GM18873 (cell line): ENCODE data around the gene MARK2.
"Not testable (repeated sequence)": the region's sequence is repeated elsewhere in the genome, so short reads cannot be mapped to it uniquely, and the experiment has no call there.

Source experiments
- ATAC-seq: cut with Tn5 transposase; IDR thresholded peaks from one replicate; pipeline ENCODE4 v1.9.1; 2021; ENCODE audit warnings: mild to moderate bottlenecking, moderate library complexity, moderate number of reproducible peaks; ENCODE audit not compliant: unreplicated experiment, low FRiP score

Gene MARK2

GRCh38 chr11:63849691-63850090, 10.8 kb downstream of the MARK2 start:
- ATAC-seq, result no peak

DNA sequence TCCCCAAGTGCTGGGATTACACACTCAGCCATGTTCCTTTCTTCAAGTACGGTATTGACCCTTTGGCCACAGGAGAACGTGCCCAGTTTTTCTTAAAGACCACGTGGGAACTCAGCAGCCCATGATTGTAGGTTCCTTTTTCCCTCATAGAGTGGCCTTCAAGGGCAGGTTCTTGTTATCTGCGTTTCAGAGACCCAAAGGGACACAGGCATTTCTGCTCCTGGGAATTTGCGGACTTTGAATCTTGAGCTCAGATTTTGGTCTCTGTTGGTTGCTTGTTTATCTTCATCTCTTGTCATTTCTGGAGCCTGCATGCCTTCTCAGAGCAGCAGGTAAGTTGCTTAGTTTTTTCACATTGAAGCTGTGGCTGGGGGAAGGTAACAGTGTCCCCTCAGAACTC, 12.0 kb downstream of the MARK2 start:
- no peak for ATAC-seq

DNA sequence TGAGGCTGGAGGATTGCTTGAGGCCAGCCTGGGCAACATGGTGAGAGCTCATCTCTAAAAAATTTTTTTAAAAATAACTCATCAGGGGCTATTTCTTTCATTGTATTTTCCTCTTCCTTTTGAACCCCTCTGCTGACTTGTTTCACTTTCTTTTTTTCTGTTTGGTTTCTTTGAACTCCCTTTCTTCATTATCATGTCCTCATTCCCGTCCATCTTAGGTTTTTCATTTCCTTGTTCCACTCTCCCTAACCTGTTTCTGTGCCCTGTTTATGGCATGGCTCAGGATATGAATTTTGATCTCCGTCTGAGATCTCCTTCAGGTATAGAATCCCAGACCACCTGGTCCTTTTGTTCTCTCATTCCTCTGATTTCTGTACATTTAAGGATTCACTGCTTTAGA, 12.5 kb downstream of the MARK2 start:
- ATAC-seq, result no peak

GRCh38 chr11:63853476-63853875, 14.6 kb downstream of the MARK2 start:
- no peak for ATAC-seq

DNA sequence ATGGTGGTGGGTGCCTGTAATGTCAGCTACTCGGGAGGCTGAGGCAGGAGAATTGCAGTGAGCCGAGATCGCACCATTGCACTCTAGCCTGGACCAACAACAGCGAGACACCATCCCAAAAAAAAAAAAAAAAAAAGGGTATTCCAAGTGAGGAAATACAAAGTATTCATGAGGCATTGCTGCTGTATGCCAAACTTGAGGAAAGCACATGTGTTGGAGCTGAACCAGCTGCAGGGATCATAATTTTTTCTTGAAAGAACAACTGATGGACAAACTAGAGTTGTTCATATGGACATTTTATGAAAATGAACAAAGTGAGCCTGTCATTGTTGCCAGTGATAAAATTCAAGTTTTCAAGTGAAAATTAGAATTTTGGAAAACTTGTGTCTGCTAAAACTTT, 15.8 kb downstream of the MARK2 start:
- ATAC-seq, result no peak

DNA sequence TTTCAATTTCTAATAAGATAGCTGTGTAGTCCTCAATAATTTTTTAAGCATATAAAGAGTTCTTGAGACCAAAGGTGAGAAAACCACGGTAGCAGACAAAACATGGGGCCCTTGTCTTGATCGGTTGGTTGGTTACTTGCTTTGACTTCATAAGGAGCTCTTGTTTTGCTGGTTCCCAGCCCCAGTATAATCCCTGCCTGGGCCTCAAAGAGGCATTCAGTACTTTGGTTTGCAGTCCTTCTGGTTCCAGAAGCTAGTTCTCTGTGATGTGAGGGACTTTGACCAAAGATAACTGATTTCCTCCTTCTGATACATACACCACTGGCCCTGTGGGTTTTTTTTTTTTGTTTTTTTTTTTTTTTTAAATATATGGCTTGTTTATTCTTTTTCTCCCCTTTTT, 17.1 kb downstream of the MARK2 start:
- ATAC-seq, result no peak

DNA sequence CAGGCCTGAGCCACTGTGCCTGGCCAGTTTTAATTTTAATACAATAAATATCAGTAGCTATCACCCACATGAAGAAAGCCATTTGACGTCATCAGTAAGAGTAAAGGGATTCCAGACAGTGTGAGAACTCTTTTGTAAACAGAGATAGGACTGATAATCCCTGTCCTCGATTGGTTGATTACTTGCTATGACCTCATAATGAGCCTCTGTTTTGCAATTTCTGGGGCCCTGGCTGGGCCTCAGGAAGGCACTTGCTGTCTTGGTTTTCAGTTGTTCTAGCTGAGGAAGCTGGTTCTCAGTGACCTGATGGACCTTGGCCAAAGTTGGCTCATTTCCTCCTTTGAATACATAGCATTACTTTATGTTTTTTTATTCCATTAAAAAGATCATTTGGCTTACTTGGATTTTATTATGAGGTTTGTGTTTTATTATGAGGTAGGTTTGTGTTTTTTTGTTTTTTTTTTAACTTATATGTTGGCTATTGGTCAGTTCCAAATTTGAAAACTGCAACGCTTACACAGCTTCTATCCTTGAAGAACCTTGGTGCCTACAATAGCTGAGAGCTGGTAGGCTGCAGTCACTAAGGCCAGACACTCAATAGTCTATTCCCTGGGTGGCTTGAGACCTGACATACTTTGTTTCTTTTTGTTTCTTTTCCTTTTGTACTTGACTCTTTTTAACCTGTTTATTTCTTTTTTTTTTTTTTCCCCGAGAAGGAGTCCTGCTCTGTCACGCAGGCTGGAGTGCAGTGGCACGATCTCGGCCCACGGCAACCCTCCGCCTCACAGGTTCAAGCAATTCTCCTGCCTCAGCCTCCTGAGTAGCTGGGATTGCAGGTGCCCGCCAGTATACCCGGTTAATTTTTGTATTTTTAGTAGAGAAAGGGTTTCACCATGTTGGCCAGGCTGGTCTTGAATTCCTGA, 20.0 kb downstream of the MARK2 start:
- ATAC-seq, result no peak

GRCh38 chr11:63862923-63863322, 24.0 kb downstream of the MARK2 start:
- ATAC-seq, result no peak

GRCh38 chr11:63863620-63864019, 24.7 kb downstream of the MARK2 start:
- ATAC-seq, result not testable (repeated sequence)

- ATAC-seq, result peak; percentile 60
Measured at GRCh38 chr11:63866211-63866610, 27.3 kb downstream of the MARK2 start.

DNA sequence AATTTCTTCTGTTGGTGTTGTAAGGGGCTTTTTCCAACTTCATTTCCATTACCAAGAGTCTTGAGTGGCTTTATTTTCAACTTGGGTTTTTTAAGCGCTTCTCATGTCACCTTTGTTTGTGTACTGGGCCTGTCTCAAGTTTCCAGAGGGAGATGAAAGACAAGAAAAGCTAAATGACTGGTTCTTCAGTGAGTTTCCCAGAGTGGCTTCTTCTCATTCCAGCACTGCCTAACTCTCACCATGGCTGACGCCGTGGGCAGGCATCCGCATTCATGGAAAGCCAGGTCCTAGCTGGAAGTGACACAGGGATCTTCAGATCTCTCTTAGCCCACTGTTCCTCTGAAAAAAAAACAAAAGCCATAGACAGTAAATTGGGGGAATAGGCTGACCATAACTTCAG, 28.6 kb downstream of the MARK2 start:
- ATAC-seq, result no peak

GRCh38 chr11:63868399-63869064, 29.6 kb downstream of the MARK2 start:
- ATAC-seq, result no peak

DNA sequence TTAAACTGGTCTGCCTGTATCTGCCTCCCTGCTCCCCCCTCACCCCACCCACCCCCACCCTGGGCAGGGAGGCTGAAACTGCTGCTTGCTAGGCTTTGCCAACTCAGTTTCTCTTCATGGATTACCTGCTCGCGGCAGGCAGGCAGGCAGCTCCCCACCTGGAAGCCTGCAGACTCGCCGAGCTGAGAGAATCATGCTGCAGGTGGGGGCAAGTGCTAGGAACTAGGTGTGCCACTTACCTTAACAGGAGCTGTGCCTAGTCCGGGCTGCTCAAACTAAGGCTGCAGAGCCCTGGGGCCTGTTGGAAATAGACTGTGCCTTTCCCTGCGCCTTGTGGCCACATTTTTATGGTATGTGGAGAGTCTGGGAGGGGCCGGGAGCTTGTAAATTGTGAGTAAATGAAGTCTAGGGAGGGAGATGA, 30.3 kb downstream of the MARK2 start:
- ATAC-seq, result no peak

DNA sequence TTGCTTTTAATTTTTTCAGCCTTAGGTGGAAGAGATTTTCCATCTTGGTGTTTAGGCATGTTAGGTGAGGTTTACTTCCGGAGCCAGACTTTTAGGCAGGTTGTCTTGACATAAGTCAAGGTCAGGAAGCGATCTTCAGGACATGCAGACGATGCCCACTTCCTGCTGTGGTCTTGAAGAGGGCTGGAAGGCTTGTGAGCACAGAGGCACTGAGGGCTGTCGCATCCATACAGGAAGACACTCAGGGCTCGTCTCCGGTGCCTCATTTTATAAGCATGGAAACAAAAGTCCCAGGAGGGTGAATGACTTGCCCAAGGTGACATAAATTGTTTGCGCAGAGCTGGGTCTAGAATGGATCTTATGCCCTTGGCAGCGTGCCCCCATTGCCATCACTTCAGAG, 30.8 kb downstream of the MARK2 start:
- ATAC-seq, result no peak

GRCh38 chr11:63870351-63871140, 31.6 kb downstream of the MARK2 start:
- no peak for ATAC-seq

DNA sequence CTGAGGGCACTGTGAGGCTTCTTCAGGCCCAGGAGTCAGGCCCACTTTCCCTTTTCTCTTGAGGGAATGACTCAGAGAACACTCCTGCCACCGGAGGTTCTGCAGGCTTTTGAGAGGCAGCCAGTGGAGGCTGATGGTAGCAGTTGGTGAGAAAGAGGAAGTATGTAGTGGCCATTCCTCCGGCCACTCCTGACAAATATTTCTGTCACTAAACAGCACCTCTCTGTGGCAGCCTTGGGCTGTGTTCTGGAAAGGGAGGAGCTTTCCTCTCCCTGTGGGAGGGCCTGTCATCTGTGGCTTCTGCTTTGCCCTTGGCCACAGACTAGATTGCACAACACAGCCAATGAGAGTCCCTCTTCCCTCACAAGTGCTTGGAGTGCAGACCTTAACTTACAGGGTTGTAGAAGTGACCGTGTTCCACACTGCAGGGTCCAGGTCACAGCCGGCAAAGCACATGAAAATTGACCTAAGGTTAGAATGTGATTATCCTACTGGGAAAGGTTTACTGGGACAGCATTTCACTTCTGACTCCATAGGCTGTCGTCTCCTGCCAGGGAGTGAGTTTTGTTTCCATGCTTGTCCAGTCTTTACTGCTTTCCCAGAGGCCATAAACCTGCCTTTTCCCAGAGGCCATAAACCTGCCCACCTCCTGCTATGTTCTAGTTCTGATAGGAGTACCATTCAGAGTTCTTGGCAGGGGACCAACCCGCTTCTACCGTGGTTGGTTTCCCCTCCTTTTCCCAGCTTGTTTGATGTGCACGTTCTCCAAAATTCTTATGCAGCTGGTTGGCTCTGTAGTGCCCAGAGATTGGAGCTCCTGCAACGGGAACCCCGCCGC, 33.3 kb downstream of the MARK2 start:
- ATAC-seq, result peak; percentile 90

DNA sequence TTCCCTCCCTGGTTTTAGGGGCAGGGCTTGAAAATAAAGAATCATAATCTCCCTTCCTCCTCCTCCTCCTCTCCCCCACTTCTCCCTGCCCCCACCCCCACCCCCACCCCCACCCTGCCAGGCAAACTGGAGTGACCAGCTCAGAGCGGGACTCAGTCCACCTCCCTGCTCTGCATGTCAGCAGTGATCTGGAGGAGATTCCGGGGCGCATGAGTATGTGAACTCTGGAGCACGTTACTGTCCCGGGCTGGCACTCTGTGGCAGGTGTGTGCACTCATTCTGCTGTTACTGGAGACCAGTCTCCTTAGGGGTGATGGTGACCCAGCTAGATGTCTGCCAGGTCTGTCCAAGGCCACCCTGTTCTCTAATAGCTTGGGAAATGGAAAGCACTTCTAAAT, 33.9 kb downstream of the MARK2 start:
- no peak for ATAC-seq

DNA sequence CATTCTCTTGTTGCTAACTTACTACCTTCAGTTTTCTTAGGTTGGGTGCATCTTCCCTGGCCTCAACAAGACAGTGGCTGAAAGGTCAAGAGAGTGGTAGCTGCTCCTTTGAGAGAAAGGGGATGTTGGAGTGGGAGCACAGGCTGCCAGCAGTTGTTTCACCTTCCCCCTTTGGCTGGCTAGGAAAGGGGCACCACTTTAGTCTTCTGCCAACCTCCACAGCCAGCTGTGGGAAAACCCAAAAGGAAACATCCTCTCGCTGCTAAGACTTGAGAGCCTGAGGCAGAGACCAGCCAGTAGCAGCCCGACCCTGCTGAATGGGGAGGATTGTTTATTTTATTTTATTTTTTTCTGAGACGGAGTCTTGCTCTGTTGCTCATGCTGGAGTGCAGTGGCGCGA, 34.4 kb downstream of the MARK2 start:
- ATAC-seq, result no peak

DNA sequence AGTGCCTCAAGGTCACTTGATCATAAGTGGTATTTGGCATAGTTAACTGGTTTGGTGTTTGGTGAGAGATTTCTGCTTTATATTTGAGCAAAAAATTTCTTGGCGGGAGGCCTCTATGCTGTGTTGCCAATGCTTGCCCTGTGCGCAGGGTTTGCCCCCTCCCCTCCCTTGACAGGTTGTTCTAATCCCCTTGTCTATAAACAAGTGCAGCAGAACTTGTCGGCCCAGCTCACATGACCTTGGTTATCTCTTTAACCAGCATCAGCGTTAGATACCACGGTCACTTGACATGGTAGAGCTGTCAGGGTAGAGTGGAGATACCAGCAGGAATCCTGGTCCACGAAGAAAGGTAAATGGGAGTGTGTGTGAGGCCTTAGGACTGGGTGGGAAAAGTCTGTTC, 35.6 kb downstream of the MARK2 start:
- ATAC-seq, result no peak

- no peak for ATAC-seq
Measured at GRCh38 chr11:63875506-63876065, 36.7 kb downstream of the MARK2 start.
